ENCODE data around the gene UBXN10.
"Not testable (repeated sequence)": the region's sequence is repeated elsewhere in the genome, so short reads cannot be mapped to it uniquely, and the experiment has no call there.

DNA sequence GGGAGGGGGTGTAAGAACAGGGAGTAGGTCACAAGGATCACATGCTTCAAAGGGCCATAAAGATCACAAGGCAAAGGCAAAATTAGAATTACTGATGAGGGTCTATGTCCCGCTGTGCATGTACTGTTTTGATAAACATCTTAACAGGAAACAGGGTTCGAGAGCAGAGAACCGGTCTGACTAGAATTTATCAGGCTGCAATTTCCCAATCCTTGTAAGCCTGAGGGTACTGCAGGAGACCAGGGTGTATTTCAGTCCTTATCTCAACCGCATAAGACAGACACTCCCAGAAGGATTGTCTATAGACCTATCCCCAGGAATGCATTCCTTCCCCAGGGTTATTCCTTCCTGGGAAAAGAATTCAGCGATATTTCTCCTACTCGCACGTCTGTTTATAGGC is 46.7 kb downstream of the UBXN10 start:
- TF ChIP-seq CTCF, POLR2A, EP300 (IDR thresholded peaks at IDR 0.05): not testable (repeated sequence)
